Stimulated activated CD8-positive, alpha-beta memory T cell treated with anti-CD3 and anti-CD28 coated beads, Interleukin-2, amount 100 ng/mL, for 1 hour (primary cell): ENCODE measurements around the gene UPF2.
A peak's percentile ranks its signal among the peaks of the same experiment; 100 is the strongest.
"Not testable (repeated sequence)": the region's sequence is repeated elsewhere in the genome, so short reads cannot be mapped to it uniquely, and the experiment has no call there.

ENCODE experiments used
- DNase-seq, 2 donors: peaks; one replicate each; pipeline ENCODE4 v3.0.0-alpha.2; 2020; ENCODE audit warnings: low read depth in 2 of 2

The UPF2 gene

GRCh38 chr10:12042797-12043651 lies at the start of gene UPF2:
UPF2 (minus strand) TSS chr10:12042809; CDS start chr10:12035423, 7,386 bp downstream.
- peak; percentile 93 to 96 for DNase-seq

GRCh38 chr10:12091421-12091820 lies 48.8 kb upstream of the UPF2 start:
- no peak for DNase-seq

- no peak for DNase-seq
These were observed 46.3 kb upstream of the UPF2 start for GRCh38 chr10:12088919-12089318.

GRCh38 chr10:12081879-12082557 lies 39.4 kb upstream of the UPF2 start:
- no peak for DNase-seq

- no peak for DNase-seq
These were observed 38.9 kb upstream of the UPF2 start for GRCh38 chr10:12081470-12081869.

DNA sequence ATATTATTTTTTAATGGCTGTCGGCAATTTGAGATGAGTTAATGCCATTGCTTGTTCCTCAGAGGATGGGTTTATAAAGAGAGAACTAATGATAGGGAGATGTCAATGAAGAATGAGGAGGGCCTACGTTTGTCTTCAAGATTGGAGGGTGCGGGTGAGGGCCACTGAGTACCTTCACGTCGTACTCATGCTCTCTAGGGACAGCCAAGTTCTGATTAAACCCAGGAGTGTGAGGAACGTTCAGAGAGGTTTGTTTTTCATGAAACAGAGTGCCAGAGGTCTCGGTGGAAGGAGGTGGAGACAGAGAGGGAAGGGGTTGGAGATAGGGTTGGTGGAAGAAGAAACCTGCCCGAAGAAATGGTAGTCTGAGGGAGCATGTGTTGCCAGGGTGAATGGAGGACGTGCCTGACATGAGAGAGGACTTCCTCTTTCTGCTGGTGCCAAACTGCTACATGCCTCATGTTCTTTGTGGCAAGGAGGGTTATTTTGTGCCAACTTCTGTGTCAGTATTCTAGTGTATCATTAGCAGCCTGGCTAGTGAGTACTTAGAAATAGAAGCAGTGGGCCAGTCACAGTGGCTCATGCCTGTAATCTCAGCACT lies 35.1 kb upstream of the UPF2 start:
- DNase-seq, result no peak

DNA sequence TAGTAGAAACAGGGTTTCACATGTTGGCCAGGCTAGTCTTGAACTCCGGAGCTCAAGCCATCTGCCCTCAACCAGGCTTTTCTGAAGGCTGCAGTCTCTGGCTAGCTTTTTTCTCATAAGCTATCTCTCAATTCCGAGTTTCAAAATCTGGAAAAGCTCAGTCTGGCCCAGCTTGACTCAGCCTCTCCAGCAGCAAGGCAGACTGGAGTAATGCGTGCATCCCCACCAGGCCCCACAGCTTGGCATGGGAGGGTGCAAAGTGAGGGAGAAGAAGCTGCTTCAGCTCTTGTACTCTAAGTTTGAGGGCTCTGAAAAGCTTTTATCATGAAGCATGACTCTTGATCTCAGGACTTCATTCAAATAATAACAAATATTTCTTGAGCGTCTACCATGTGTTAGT lies 30.9 kb upstream of the UPF2 start:
- no peak for DNase-seq

DNA sequence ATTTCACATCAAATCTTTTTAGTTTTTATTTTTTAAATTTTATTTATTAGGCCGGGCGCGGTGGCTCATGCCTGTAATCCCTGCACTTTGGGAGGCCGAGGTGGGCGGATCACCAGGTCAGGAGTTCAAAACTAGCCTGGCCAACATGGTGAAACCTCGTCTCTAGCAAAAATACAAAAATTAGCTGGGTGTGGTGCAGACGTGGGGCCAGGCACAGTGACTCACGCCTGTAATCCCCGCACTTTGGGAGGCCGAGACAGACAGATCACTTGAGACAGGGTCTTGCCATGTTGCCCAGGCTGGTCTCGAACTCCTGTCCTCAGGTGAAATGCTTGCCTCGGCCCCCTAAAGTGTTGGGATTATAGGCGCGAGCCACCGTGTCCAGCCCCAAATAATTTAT lies 28.8 kb upstream of the UPF2 start:
- DNase-seq, result not testable (repeated sequence)

- peak; percentile 97 to 98 for DNase-seq
These were observed 26.1 kb upstream of the UPF2 start, which contains the start of gene DHTKD1 for GRCh38 chr10:12068449-12069269. DHTKD1 (plus strand) TSS chr10:12068954; CDS start chr10:12069034, 80 bp downstream.

DNA sequence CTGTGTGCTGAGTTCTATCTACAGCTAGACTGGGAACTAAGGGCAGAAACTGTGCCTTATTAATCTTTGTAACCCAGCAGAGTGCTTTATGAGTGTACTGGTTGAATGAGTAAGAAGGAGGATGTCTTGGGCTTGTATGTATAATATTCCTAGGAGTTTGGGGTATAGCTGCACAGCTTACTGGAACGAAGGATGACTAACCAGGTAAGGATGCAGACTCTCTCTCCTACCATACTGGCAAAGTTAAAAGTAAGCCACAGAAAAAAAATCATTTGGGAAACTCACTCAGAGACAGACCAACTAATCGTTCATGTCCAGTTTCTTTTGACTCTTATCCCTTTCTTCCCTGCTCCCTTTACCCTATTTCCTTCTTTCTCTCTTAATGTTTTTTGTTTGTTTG lies 24.7 kb upstream of the UPF2 start:
- no peak for DNase-seq

DNA sequence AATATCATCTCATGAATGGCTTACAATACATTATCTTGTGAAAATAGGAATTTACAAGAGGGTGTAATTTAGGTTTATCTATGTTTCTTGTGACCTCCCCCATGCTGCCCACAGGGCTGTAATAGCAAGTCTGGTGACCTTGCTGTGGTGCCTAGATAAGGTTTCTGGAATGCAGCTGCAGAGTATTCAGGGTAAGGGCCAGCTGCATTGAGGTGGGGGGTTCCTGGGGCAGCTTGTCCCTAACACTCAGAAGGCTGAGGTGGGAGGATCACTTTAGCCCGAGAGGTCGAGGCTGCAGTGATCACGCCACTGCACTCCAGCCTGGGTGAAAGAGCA lies 20.8 kb upstream of the UPF2 start:
- no peak for DNase-seq

DNA sequence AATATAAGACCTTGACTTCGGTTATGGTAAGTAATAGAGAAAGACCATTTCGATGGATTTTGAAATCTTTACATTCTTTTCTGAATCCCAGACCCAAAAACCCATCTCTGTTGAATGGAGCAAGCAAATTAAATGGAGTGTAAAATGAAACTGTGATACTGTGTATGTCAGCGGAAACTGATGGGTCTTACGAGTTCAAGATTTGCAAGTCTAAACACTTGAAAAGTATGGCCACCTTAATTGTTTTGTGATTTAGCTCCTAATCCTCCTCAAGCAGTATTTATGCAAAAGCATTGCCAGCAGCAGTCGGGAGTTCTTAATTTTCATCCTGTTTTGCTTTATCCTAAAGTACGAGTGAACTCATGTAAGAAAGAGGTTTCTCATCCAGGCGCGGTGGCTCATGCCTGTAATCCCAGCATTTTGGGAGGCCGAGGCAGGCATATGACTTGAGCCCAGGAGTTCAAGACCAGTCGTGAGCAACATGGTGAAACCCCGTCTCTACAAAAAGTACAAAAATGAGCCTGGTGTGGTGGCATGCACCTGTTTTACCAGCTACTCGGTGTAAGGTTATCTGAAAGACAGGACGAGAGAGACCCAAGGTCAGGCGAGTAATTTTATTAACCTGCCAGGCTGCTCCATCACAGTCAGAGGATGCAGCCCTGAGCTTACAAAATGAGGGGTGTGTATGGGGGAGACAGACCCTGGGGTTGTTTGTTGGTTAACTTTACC lies 20.3 kb upstream of the UPF2 start:
- no peak for DNase-seq

- no peak for DNase-seq
These were observed 18.5 kb upstream of the UPF2 start for GRCh38 chr10:12061124-12061523.

GRCh38 chr10:12056748-12057147 lies 14.1 kb upstream of the UPF2 start:
- no peak for DNase-seq

GRCh38 chr10:12055732-12056131 lies 13.1 kb upstream of the UPF2 start:
- no peak for DNase-seq

GRCh38 chr10:12051241-12051640 lies 8.6 kb upstream of the UPF2 start:
- no peak for DNase-seq

GRCh38 chr10:12050528-12050927 lies 7.9 kb upstream of the UPF2 start:
- DNase-seq, result no peak

DNA sequence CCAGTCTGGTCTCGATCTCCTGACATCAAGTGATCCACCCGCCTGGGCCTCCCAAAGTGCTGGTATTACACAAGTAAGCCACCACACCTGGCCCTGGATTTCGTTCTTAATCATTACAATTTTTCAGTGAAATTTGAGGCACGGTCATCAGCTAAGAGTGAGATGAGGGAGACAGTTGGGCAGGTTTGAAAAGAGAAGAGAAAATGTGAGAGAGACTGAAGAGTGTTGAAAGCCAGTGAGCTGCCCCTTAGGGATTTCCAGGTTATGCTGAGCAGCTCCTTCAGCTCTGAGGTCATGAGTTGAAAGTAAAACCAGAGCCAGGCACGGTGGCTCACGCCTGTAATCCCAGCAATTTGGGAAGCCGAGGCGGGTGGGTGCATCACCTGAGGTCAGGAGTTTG lies 5.9 kb upstream of the UPF2 start:
- no peak for DNase-seq

DNA sequence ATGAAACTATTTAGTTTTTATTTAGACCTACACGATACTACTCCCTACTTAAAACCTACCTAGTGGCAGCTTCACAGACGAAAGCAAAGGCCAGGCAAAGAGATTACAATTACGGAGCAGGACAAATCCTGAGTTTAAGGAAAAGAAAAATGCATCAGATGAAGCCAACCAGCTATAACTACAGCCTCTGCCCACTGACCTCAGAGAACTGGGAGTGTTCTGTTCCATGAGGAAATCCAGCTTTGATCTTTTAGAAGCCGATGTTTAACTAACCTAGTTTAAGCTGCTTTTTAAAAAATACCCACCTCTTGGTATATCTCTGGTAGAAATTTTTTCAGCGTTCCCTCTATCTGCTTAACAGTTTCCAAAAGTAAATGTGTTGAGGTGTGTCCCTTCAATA lies 3.0 kb upstream of the UPF2 start:
- DNase-seq, result no peak

DNA sequence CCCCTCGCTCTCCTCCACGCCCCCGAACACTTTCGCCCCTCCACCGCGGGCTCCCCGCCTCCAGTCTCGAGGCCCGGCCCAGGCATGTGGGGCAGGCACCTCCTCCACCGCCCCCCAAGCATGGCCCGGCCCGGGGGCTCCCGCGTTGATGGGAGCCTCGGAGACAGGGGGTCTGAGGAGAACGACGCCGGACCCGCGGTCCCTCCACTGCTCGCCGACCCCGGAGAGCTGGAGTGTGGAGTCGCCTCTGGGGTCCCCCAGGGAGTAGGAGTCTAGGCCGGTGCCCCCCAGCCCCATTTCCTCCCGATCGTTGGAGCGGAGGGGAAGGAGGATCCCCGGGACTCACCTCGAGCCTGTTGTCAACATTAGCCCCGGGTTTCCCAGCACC lies 206 bp downstream of the UPF2 start:
- DNase-seq, result peak in 1 of 2 donors; percentile 21

DNA sequence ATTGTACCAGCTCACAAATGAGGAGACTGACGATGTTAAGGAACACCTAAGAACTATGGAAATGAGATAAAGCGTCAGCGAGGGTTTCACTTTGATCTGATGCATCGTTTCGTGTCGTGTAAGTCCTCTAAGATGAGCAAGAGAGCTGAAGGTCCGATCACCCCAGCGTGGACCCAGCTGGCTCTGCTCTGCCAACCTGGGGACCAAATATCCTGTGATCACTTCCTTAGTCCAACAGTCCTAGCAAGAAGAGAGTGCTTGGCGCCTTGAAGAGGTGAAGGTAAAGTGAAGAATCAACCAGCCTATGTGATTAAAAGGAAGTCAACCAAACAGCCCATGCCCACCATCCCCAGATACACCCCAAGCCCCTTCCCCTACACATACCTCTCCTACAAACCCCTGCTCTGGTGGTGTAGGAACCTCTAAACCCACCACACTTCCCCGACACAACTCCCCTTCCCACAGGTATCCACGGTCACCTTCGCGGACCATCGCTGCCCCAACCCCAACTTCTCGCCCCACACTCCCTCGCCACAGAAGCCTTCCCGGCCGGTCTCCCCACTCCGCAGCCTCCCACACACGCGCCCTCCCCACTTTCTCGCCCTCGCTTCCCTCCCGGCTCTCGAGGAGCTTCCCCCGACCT lies 722 bp downstream of the UPF2 start:
- no peak for DNase-seq
